Keratinocyte (primary cell): ENCODE data around the gene COX4I2. TPM values are rescaled to one million over a fixed set of nuclear protein-coding genes. Genes with fewer than 3 reads are reported as not detected.

Source experiments
- DNase-seq: peaks from one replicate; pipeline ENCODE4 v3.0.0-alpha.2; 2011; ENCODE audit warnings: low read depth, missing footprints, low spot score
- FAIRE-seq: peaks from 2 replicates; lab custom pipeline; 2011; peaks lifted over from hg19 to GRCh38; lab: Jason Lieb, UNC
- H2AFZ ChIP-seq: 2 replicates; pipeline ENCODE4 v1.6.0; 2012; ENCODE audit warnings: low read length, control low read depth, inconsistent platforms; ENCODE audit not compliant: control insufficient read depth
- H3K27ac ChIP-seq: 2 replicates; pipeline ENCODE4 v1.5.1; 2011; ENCODE audit warnings: low read length; ENCODE audit not compliant: control insufficient read depth, insufficient read depth
- H3K27me3 ChIP-seq: 3 replicates; pipeline ENCODE4 v1.6.0; 2011; ENCODE audit warnings: low read length; ENCODE audit not compliant: control insufficient read depth, insufficient read depth; ENCODE audit errors: extremely low read depth
- H3K36me3 ChIP-seq, 2 experiments: 2 replicates in 1 of 2; 3 replicates in 1 of 2; pipeline ENCODE4 v1.5.1; 2011; ENCODE audit warnings: low read length in 2 of 2, mild to moderate bottlenecking in 1 of 2; ENCODE audit not compliant: control insufficient read depth in 2 of 2, insufficient read depth in 2 of 2; ENCODE audit errors: extremely low read depth in 1 of 2
- H3K4me1 ChIP-seq: 3 replicates; pipeline ENCODE4 v1.5.1; 2011; ENCODE audit warnings: low read length; ENCODE audit not compliant: control insufficient read depth, insufficient read depth; ENCODE audit errors: extremely low read depth
- H3K4me2 ChIP-seq: 3 replicates; pipeline ENCODE4 v1.6.0; 2011; ENCODE audit warnings: low read depth, low read length; ENCODE audit not compliant: control insufficient read depth, insufficient read depth; ENCODE audit errors: extremely low read depth
- H3K4me3 ChIP-seq, 3 experiments: fragments of 200-600 bp in 1 of 3; sonication (generic) in 1 of 3; 2 replicates in 2 of 3; 3 replicates in 1 of 3; pipeline ENCODE4 v1.5.1; 2011 to 2016; ENCODE audit warnings: low read length in 3 of 3, mild to moderate bottlenecking in 3 of 3, control low read depth in 2 of 3, inconsistent platforms in 1 of 3, low read depth in 1 of 3, mixed read lengths in 1 of 3, mixed run types in 1 of 3, moderate library complexity in 1 of 3; ENCODE audit not compliant: control insufficient read depth in 2 of 3, insufficient read depth in 2 of 3; ENCODE audit errors: extremely low read depth in 1 of 3
- H3K79me2 ChIP-seq: 2 replicates; pipeline ENCODE4 v1.6.0; 2012; ENCODE audit warnings: low read length; ENCODE audit not compliant: control insufficient read depth, insufficient read depth
- H3K9ac ChIP-seq: 3 replicates; pipeline ENCODE4 v1.6.0; 2011; ENCODE audit warnings: low read length; ENCODE audit not compliant: control insufficient read depth, insufficient read depth; ENCODE audit errors: extremely low read depth
- H3K9me1 ChIP-seq: 3 replicates; pipeline ENCODE4 v1.6.0; 2011; ENCODE audit warnings: low read length; ENCODE audit not compliant: control insufficient read depth, insufficient read depth; ENCODE audit errors: extremely low read depth
- H3K9me3 ChIP-seq: 2 replicates; pipeline ENCODE4 v1.5.1; 2012; ENCODE audit warnings: low read depth, low read length; ENCODE audit not compliant: control insufficient read depth
- H4K20me1 ChIP-seq: 3 replicates; pipeline ENCODE4 v1.6.0; 2011; ENCODE audit warnings: low read length; ENCODE audit not compliant: control insufficient read depth, insufficient read depth; ENCODE audit errors: extremely low read depth
- CTCF ChIP-seq, 3 experiments: IDR thresholded peaks in 1 of 3; conservative IDR thresholded peaks in 1 of 3; optimal IDR thresholded peaks in 1 of 3; 2 replicates in 2 of 3; 3 replicates in 1 of 3; pipeline versions ENCODE3 to v1.5.1; 2011; ENCODE audit warnings: low read length in 3 of 3, mild to moderate bottlenecking in 3 of 3, moderate library complexity in 2 of 3, control low read depth in 1 of 3, inconsistent platforms in 1 of 3; ENCODE audit not compliant: insufficient read depth in 2 of 3; ENCODE audit errors: extremely low read depth in 1 of 3
- EZH2 ChIP-seq: IDR thresholded peaks from one replicate; pipeline ENCODE4 v1.6.1; 2012; ENCODE audit warnings: inconsistent platforms, mild to moderate bottlenecking, low read length, moderate library complexity
- dilution Hi-C: fragments of 300-500 bp; cut with MboI; formaldehyde crosslinking; loops from one replicate; pipeline ENCODE4 v1.7.0; 2020; ENCODE audit warnings: low sequenced_read_pairs; ENCODE audit not compliant: extremely low pct_ligation_motif_present
- polyA plus RNA-seq, 5 experiments: library from polyadenylated mRNA; depleted of rRNA in 3 of 5; stranded (reverse) in 3 of 5; stranded (forward) in 1 of 5; unstranded in 1 of 5; fragments of >200 nt; gene quantifications; 1 replicate in 1 of 5; 2 replicates in 3 of 5; 3 replicates in 1 of 5; pipeline versions ENCODE4 v1.2.1 to v1.2.3, GENCODE V29; 2011 to 2012; ENCODE audit warnings: missing spikeins in 2 of 5, low read depth in 1 of 5, low replicate concordance in 1 of 5

COX4I2 gene
- polyA plus RNA-seq, 1 donor (not counting 4 experiments of a cell fraction or from before 2014, with no cell fraction given), result not detected

GRCh38 chr20:31653561-31653960 is 15.8 kb downstream of the COX4I2 start:
- TF ChIP-seq EZH2 (no peak), CTCF (optimal IDR thresholded peaks at IDR 0.05 in 1 of 3, IDR thresholded peaks at IDR 0.05 in 1 of 3, conservative IDR thresholded peaks at IDR 0.05 in 1 of 3; ENCODE audit: extremely low read depth in 1 of 3, insufficient read depth in 2 of 3, low read length in 3 of 3) (no peak)
- no peak overlapping the region for H3K4me2 ChIP-seq
- no peaks in the 10 kb centered on the region for H3K36me3 ChIP-seq
- DNase-seq, result no peak
- no peak overlapping the region for H3K9ac ChIP-seq
- H4K20me1 ChIP-seq, result no peaks in the 10 kb centered on the region
- H3K4me3 ChIP-seq, result no peak overlapping the region
- dilution Hi-C loops, result no loop called here
- no peaks in the 10 kb centered on the region for H3K9me3 ChIP-seq
- no peaks in the 10 kb centered on the region for H3K27me3 ChIP-seq
- FAIRE-seq, result no peak
- no peak overlapping the region for H3K27ac ChIP-seq
- no peaks in the 10 kb centered on the region for H3K4me1 ChIP-seq
- no peaks in the 10 kb centered on the region for H3K79me2 ChIP-seq
- no peak overlapping the region for H2AFZ ChIP-seq
- H3K9me1 ChIP-seq, result no peaks in the 10 kb centered on the region

- Histone ChIP-seq H3K9ac (no peak overlapping the region), H3K27ac (no peak overlapping the region), H4K20me1 (no peaks in the 10 kb centered on the region), H3K4me3 (no peak overlapping the region), H3K9me1 (no peaks in the 10 kb centered on the region), H3K79me2 (no peaks in the 10 kb centered on the region), H3K36me3 (no peaks in the 10 kb centered on the region), H3K9me3 (no peaks in the 10 kb centered on the region), H2AFZ (no peak overlapping the region), H3K27me3 (no peaks in the 10 kb centered on the region), H3K4me1 (no peaks in the 10 kb centered on the region), H3K4me2 (no peak overlapping the region)
- no peak for FAIRE-seq
- dilution Hi-C loops, result no loop called here
- TF ChIP-seq EZH2 (no peak), CTCF (optimal IDR thresholded peaks at IDR 0.05 in 1 of 3, IDR thresholded peaks at IDR 0.05 in 1 of 3, conservative IDR thresholded peaks at IDR 0.05 in 1 of 3; ENCODE audit: extremely low read depth in 1 of 3, insufficient read depth in 2 of 3, low read length in 3 of 3) (no peak)
- DNase-seq, result no peak
Observed at GRCh38 chr20:31654534-31654933, 16.8 kb downstream of the COX4I2 start.
